Esophagus squamous epithelium (tissue), 4 donors: ENCODE measurements around the gene MVB12B.

Experiments used
- CTCF ChIP-seq, 6 experiments: fragments of 450-650 bp in 4 of 6; fragments of 200-600 bp in 2 of 6; sonication (generic) in 2 of 6; IDR thresholded peaks; one replicate each; pipeline ENCODE4 v1.5.1; 2016 to 2019; ENCODE audit warnings: antibody characterized with exemption in 6 of 6, mild to moderate bottlenecking in 4 of 6, moderate library complexity in 4 of 6
- POLR2A ChIP-seq, 4 donors: fragments of 450-650 bp; IDR thresholded peaks; one replicate each; pipeline ENCODE4 v1.6.1; 2017; ENCODE audit warnings: antibody characterized with exemption in 4 of 4, mild to moderate bottlenecking in 4 of 4, moderate library complexity in 3 of 4

- TF ChIP-seq POLR2A (IDR thresholded peaks at IDR 0.05) (no peak), CTCF (IDR thresholded peaks at IDR 0.05) (no peak)
These were observed 5.5 kb downstream of the MVB12B start for GRCh38 chr9:126331964-126332748.
